OCI-LY1 (cell line): ENCODE data around the gene MUC6.

Source experiments
- EZH2 ChIP-seq: fragments of 200-600 bp; sonication (generic), shearing (Covaris generic); IDR thresholded peaks from 2 replicates; pipeline ENCODE4 v1.8.0; 2017; ENCODE audit warnings: borderline replicate concordance, mixed run types, mild to moderate bottlenecking, antibody characterized with exemption, low read length, moderate library complexity, mixed read lengths
- TF ChIP-seq, protein P1 (sequence below): fragments of 200-600 bp; sonication (generic), shearing (Covaris generic); IDR thresholded peaks from 2 replicates; pipeline ENCODE4 v1.5.1; 2017; ENCODE audit warnings: mild to moderate bottlenecking, antibody characterized with exemption, low read length, moderate library complexity, mixed read lengths

GRCh38 chr11:1076061-1076665, 39.6 kb upstream of the MUC6 start:
- TF ChIP-seq, protein P1, sequence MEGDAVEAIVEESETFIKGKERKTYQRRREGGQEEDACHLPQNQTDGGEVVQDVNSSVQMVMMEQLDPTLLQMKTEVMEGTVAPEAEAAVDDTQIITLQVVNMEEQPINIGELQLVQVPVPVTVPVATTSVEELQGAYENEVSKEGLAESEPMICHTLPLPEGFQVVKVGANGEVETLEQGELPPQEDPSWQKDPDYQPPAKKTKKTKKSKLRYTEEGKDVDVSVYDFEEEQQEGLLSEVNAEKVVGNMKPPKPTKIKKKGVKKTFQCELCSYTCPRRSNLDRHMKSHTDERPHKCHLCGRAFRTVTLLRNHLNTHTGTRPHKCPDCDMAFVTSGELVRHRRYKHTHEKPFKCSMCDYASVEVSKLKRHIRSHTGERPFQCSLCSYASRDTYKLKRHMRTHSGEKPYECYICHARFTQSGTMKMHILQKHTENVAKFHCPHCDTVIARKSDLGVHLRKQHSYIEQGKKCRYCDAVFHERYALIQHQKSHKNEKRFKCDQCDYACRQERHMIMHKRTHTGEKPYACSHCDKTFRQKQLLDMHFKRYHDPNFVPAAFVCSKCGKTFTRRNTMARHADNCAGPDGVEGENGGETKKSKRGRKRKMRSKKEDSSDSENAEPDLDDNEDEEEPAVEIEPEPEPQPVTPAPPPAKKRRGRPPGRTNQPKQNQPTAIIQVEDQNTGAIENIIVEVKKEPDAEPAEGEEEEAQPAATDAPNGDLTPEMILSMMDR = no peak
- no peak for TF ChIP-seq EZH2
